GM18907 (cell line): ENCODE data around the gene ITLN2.
"Not testable (repeated sequence)": the region's sequence is repeated elsewhere in the genome, so short reads cannot be mapped to it uniquely, and the experiment has no call there.

ENCODE experiments used
- ATAC-seq: cut with Tn5 transposase; IDR thresholded peaks from one replicate; pipeline ENCODE4 v1.9.1; 2021; ENCODE audit warnings: mild to moderate bottlenecking, moderate library complexity; ENCODE audit not compliant: unreplicated experiment

The ITLN2 gene

DNA sequence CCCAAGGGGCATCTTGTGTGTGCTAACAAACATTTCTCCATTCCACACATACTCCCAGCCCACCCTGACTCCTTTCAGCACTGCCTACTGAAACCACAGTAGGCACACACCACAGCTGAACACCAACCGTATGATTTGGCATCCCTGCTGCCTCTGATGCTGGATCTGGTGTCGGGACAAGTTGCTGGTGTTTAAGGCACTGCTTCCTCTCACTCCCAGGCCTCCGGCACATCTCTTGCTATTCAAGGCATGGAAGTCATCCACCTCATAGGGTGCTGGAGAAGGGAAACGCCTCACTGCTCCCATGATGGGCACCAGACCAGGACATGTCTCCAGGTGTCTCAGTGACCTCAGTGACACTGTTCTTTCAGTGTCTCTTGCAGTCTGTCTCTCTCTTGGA lies 2.4 kb upstream of the ITLN2 start:
- no peak for ATAC-seq

DNA sequence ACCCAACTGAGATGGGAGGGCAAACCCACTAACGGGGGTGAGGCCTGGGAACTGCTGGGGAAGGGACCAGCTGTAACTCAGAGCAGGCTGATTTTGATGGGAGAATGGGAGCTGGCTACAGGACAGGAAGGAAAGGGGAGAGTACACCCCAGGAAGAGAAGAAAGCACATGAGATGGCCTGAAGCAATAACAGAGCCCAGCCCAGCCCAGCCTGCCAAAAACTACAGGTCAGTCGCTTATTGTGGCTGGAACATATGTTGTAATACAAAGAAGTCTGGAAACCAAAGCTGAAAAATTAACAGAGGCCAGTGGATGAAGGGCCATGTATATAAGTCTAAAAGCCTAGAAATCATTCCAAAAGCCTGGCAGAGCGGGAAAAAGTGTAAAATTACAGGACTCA lies 1.6 kb downstream of the ITLN2 start:
- ATAC-seq: no peak

DNA sequence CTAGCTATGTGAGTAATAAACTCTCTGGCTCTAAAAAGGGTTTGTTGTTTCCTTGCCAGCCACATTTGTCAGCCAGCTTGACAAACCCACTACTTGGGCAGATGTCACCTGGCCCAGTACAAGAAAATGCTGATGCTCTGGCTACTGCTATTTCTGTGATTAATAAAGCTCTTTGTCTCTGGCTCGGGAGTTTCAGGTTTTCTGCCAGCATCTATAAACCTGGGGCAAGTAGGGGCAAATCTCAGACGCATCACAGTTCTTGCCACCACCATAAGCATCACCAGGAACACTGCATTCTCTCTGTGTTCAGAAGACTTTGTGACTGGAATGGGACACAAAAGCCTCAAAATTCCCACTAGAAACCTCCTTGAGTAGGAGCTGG lies 2.5 kb downstream of the ITLN2 start:
- no peak for ATAC-seq

DNA sequence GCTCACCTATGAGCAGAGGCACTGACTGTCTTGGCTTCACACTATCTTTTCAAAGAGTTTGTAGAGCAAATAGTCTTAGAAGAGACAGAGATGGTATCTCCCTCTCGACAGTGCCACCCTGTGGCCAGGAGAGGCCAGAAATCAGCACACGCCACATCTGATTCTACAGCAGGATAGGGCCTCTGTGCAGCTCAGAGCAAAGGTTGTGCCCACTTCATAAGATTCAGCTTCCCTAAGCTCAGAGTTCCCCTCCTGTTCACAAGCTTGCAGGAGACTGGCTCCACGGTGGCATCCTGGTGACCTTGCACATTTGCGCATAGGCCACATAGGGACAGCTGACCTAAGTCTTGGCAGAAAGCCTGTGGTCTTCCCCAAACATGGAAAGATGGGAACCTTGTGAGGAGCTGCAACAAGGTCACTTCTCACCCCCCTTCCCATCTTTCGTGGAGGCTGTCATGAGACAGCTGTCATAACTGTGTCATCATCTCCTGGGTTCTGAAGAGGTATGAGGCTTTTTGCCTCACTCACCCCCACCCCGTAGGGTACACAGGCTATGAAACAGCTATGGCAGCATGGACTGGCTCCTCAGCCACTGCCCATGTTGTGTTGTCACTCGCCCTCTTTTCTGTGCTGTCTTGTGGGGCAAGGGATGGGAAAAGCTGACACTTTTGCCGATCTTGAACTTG lies 3.0 kb downstream of the ITLN2 start:
- peak; percentile 67 for ATAC-seq

DNA sequence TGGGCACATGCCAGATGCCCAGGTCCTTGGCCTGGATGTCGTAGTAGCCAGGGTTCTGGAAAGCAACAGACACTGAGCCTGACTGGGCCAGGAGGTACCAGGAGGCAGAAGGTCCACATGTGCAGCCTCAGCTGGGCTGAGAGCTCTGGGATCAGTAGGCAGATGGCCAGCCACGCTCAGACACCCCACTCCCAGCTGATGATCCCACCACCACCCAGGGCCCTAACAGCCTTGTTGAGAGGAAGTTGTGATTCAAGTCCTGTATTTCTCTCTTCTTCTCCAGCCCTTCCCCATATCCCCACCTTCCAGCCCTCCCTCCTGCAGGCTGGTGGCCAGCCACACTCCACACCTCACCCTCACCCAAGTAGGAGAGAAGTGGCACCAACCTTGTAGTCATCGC lies 4.0 kb downstream of the ITLN2 start:
- no peak for ATAC-seq

DNA sequence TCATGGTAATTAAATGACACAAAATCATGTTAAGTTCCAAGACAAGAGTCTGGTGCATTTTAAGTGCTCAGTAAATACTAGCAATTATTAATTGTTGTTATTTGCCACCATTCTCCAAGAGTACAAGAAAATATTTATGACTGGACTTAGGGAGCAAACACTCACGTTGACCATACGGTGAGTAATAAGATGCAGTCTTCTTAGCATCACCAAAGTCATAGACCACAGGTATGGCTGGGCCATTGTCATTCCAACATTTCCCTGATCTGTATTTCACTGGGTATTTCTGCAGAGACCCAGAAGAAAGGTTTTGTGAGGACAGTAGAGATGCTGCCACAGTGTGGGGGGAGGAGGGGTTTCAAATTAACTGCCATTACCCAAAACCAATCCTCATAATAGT lies 4.7 kb downstream of the ITLN2 start:
- ATAC-seq: no peak

DNA sequence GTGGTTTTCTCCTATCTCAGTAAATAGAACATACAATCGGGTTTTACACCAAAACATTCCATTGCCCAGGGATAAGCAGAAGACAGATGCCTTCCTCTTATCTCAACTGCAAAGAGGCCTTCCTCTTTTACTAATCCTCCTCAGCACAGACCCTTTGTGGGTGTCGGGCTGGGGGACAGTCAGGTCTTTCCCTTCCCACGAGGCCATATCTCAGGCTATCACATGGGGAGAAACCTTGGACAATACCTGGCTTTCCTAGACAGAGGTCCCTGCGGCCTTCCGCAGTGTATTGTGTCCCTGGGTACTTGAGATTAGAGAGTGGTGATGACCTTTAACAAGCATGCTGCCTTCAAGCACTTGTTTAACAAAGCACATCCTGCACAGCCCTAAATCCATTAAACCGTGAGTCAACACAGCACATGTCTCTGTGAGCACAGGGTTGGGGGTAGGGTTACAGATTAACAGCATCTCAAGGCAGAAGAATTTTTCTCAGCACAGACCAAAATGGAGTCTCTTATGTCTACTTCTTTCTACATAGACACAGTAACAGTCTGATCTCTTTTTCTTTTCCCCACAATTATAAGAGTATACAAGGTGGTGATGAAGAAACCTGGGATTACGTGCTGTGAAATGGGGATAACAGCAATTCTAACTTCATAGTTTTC lies 5.3 kb downstream of the ITLN2 start:
- ATAC-seq: not testable (repeated sequence)

DNA sequence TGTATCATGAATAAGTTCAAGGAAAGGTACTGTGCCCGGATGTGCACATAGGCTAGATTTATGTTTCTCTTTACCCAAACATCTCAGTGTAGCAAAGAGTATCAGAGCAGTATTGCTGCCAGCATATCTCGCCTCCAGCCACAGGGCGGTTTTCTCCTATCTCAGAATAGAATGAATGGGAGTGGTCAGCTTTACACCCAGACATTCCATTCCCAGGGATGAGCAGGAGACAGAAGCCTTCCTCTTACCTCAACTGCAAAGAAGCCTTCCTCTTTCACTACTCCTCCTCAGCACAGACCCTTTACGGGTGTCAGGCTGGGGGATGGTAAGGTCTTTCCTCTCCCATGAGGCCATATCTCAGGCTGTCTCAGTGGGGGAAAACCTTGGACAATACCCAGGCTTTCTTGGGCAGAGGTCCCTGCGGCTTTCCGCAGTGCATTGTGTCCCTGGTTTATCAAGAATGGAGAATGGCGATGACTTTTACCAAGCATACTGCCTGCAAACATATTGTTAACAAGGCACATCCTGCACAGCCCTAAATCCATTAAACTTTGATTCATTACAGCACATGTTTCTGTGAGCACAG lies 7.3 kb downstream of the ITLN2 start:
- not testable (repeated sequence) for ATAC-seq

DNA sequence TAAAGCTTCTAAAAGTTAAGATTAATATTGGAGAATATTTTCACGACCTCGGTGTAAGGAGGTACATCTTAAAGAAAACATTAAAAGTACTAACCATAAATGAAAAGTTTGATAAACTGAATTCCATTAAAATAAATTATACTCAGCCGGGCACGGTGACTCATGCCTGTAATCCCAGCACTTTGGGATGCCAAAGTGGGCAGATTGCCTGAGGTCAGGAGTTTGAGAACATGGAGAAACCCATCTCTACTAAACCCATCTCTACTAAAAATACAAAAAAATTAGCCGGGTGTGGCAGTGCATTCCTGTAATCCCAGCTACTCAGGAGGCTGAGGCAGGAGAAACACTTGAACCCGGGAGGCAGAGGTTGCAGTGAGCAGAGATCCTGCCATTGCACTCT lies 8.7 kb downstream of the ITLN2 start:
- not testable (repeated sequence) for ATAC-seq

DNA sequence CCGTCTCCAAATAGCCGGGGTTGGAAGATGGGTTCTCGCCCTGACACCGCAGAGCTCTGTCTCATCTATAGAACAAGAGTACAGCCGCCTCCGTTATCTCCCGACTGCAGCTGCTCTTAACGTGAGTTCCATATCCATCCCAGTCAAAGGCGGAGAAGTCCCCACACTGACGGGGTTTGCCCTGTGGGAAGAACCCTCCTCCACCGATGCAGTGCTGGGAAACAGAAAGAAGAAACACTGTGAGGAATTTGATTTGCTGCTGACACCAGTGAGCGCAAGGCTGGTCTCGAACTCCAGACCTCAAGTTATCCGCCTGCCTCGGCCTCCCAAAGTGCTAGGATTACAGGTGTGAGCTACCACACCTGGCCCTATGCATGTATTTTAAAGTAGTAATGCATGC lies 9.5 kb downstream of the ITLN2 start:
- no peak for ATAC-seq

DNA sequence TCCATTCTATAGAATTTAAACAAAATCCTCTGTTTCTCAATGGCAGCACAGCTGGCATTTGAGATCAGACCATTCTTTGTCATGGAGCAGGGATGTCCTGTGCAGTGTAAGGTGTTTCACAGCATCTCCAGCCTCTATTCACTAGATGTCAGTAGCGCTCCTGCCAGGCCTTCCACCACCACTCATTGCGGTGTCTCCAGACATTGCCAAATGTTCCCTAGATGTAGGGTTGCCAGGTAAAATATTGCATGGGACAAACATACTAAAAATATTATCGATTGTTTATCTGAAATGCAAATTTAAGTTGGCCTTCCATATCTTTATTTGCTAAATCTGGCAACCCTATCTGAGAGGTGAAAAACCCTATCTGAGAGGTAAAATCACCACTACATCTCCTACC lies 11.7 kb downstream of the ITLN2 start:
- no peak for ATAC-seq

DNA sequence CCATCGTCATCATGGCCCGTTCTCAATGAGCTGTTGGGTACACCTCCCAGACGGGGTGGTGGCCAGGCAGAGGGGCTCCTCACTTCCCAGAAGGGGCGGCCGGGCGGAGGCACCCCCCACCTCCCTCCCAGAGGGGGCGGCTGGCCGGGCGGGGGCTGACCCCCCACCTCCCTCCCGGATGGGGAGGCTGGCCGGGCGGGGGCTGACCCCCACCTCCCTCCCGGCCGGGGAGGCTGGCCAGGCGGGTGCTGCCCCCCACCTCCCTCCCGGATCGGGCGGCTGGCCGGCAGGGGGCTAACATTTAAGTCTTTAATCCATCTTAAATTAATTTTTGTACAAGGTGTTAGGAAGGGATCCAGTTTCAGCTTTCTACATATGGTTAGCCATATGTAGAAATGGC lies 17.9 kb downstream of the ITLN2 start:
- ATAC-seq: not testable (repeated sequence)

DNA sequence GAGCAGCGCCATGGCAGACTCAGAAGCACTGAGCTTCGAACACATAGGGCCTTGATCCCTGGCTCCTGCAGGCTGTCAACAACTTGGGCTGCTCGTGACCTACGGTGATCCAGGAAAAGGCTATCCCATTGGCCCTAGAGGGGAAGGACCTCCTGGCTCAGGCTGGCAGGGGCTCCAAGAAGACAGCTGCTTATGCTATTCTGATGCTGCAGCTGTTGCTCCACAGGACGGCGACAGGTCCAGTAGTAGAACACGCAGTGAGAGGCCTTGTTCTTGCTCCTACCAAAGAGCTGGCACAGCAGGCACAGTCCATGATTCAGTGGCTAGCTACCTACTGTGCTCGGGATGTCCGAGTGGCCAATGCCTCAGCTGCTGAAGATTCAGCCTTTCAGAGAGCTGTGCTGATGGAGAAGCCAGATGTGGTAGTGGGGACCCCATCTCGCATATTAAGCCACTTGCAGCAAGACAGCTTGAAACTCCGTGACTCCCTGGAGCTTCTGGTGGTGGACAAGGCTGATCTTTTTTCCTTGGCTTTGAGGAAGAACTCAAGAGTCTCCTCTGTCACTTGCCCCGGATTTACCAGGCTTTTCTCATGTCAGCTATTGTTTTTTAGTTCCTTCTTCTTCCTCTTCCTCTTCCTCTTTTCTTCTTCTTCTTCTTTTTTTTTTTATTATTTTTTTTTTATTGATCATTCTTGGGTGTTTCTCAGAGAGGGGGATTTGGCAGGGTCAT lies 18.9 kb downstream of the ITLN2 start:
- ATAC-seq: no peak

DNA sequence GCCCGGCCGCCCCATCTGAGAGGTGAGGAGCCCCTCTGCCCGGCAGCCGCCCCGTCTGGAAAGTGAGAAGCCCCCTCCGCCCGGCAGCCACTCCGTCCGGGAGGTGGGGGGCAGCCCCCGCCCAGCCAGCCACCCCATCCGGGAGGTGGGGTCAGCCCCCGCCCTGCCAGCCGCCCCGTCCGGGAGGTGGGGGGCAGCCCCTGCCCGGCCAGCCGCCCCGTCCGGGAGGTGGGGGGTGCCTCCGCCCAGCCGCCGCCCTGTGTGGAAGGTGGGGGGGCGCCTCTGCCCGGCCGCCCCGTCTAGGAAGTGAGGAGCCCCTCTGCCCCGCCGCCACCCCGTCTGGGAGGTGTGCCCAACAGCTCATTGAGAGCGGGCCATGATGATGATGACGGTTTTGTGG lies 21.3 kb downstream of the ITLN2 start:
- ATAC-seq: not testable (repeated sequence)

DNA sequence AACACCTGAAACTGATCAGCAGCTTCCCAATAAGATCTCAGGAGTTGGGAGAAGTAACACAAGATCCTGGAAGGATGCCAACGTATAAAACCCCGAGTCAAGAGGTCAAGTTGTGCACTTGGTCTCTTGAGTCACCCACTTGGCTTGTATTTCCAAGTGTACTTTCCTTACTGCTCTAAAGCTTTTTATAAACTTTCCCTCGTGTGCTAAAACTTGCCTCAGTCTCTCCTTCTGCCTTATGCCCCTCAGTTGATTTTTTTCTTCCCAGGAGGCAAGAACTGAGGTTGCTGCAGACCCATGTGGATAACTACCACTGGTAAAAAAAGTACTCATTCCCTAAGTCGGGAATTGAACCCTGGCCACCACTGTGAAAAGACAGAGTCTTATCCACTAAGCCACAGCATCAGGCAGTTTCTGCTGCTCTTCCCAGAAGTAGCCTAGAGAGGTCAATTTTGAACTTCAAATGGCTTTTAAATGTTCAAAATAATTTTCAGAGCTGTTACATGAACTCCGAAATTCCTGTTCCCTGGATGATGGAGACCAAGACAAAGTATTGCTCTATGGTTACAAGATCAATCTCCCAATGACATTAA lies 28.9 kb downstream of the ITLN2 start:
- no peak for ATAC-seq

DNA sequence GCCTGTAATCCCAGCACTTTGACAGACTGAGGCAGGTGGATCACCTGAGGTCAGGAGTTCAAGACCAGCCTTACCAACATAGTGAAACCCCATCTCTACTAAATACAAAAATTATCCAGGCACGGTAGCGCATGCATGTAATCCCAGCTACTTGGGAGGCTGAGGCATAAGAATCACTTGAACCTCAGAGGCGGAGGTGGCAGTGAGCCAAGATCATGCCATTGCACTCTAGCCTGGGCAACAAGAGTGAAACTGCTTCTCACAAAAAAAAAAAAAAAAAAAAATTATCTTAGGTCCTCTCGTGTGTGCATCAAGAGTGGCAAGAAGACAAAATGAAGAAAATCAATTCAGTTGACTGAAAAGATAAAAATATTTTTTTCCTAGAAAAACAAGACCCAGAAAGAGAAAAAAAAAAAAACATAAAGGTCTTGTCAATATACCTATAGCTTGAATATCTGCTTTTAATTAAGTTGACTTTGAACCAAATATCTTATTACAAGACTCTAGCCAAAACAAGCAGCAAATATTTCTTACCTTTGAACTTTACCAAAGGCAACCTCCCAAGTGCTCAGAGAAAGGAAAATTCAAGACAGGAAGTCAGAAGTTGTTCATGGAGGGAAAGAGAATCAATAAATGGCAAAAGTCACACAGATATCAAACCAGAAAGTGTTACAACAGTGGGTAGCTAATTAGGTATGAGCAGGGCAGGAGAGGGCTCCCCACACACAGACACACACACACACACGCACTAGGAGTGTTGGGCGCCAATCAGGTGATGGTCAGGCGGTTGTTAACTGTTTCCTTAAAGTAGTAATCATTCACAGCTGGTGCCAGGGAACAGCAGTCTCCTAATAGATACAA lies 29.6 kb downstream of the ITLN2 start:
- ATAC-seq: no peak

DNA sequence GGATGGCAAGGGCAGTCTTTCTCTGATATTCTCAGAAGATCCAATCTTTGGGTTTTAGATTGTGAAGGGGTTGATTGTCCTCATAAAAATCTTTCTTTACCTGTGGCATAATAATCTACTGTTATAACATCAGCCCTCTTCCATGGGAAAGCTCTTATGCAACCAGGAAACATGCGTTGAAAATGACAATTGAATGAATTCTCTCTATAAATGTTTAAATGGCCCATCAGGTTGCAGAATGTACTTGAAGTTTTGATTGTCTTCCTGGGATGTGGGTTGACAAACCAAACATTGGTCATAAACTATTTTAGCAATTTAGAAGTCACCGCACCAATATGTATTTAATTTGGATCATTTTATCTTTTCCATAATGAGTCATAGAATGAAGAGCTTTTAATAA lies 37.9 kb downstream of the ITLN2 start:
- no peak for ATAC-seq

DNA sequence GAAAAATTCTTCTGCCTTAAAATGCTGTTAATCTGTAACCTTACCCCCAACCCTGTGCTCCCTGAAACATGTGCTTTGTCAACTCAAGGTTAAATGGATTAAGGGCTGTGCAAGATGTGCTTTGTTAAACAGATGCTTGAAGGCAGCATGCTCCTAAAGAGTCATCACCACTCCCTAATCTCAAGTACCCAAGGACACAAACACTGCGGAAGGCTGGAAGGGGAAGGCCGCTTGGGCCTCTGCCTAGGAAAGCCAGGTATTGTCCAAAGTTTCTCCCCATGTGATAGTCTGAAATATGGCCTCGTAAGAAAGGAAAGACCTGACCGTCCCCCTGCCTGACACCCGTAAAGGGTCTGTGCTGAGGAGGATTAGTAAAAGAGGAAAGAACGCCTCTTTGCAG lies 41.4 kb downstream of the ITLN2 start:
- ATAC-seq: not testable (repeated sequence)

DNA sequence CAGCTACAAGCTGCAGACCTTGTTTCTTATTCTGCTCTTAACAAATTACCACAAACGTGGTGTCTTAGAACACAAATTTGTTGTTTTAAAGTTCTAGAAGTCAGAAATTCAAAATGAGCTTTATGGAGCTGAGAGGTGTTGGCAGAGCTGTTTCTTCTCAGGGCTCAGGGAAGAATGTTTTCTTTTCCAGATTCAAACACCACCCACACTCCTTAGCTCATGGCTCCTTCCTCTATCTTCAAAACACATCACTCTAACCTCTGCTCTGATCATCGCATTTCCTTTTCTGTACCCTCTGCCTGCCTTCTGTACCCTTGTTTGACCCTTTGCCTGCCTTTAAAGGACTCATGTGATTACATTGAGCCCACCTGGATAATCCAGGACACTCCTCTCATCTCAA lies 42.7 kb downstream of the ITLN2 start:
- no peak for ATAC-seq

DNA sequence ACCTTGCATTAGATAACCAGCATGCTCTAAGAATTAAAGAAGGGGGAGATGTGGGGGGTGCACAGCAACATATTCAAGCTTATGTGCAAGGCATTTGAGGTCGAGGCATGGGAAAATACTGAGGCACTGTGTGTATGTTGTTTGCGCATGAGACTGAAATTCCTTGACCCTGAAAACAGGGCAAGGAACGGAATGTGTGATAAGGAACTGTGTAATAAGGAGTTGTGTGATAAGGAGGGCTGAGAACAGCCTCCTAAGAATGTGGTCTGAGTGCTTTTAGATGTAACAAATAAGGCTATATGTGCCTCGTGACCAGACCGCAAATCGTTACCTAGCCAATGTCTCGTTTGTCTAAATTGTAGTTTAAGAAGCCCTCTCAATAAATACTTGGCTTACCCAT lies 43.2 kb downstream of the ITLN2 start:
- no peak for ATAC-seq
